Fibroblast of villous mesenchyme (primary cell): Measurements from ENCODE around the gene C6orf89. TPM values are rescaled to one million over a fixed set of nuclear protein-coding genes. Genes with fewer than 3 reads are reported as not detected.

Source experiments
- DNase-seq: peaks from one replicate; pipeline ENCODE4 v3.0.0-alpha.2; 2010; ENCODE audit warnings: low read depth
- H3K4me3 ChIP-seq: 2 replicates; pipeline ENCODE4 v1.5.1; 2011; ENCODE audit warnings: low read depth, mild to moderate bottlenecking, low read length
- CTCF ChIP-seq: IDR thresholded peaks from 2 replicates; pipeline ENCODE4 v1.5.1; 2012; ENCODE audit warnings: low read depth, mild to moderate bottlenecking, low read length; ENCODE audit not compliant: insufficient read depth
- total RNA-seq: library from RNA; depleted of rRNA; stranded (reverse); fragments of >200 nt; gene quantifications from 2 replicates; pipeline ENCODE4 v1.2.3, GENCODE V29; 2012

C6orf89 gene
- total RNA-seq, 1 donor, result 63.9 TPM

GRCh38 chr6:36963451-36964290, 77.9 kb downstream of the C6orf89 start:
- H3K4me3 ChIP-seq, result no peak overlapping the region
- no peak for DNase-seq
- TF ChIP-seq CTCF, result no peak

- TF ChIP-seq CTCF, result no peak
- DNase-seq, result no peak
- H3K4me3 ChIP-seq, result no peak overlapping the region
Observed at GRCh38 chr6:36964349-36964748, 78.6 kb downstream of the C6orf89 start.

GRCh38 chr6:36964908-36965307, 79.2 kb downstream of the C6orf89 start:
- no peak overlapping the region for H3K4me3 ChIP-seq
- no peak for TF ChIP-seq CTCF
- no peak for DNase-seq

- TF ChIP-seq CTCF, result no peak
- no peak for DNase-seq
Observed at GRCh38 chr6:36967301-36967700, 81.5 kb downstream of the C6orf89 start.

GRCh38 chr6:36967757-36968156, 82.0 kb downstream of the C6orf89 start:
- no peak for TF ChIP-seq CTCF
- no peak overlapping the region for H3K4me3 ChIP-seq
- no peak for DNase-seq

More at GRCh38 chr6:36967301-36967700, 81.5 kb downstream of the C6orf89 start:
- no peak overlapping the region for H3K4me3 ChIP-seq

GRCh38 chr6:36968266-36968977, 82.7 kb downstream of the C6orf89 start:
- no peak overlapping the region for H3K4me3 ChIP-seq
- TF ChIP-seq CTCF, result no peak
- DNase-seq, result no peak
